Mucosa of rectum (tissue), 2 donors: Measurements from ENCODE around the gene CCDC9.
"Not testable (repeated sequence)": the region's sequence is repeated elsewhere in the genome, so short reads cannot be mapped to it uniquely, and the experiment has no call there.

Experiments used
- H3K27ac ChIP-seq, 2 donors: one replicate each; pipeline ENCODE4 v1.7.0; 2013; ENCODE audit warnings: inconsistent platforms in 2 of 2, low read depth in 2 of 2, low read length in 2 of 2
- H3K27me3 ChIP-seq, 2 donors: one replicate each; pipeline ENCODE4 v1.7.0; 2013; ENCODE audit warnings: low read length in 2 of 2; ENCODE audit not compliant: control insufficient read depth in 2 of 2, insufficient read depth in 2 of 2
- H3K36me3 ChIP-seq, 2 donors: one replicate each; pipeline ENCODE4 v1.7.0; 2013; ENCODE audit warnings: low read length in 2 of 2; ENCODE audit not compliant: control insufficient read depth in 2 of 2, insufficient read depth in 2 of 2
- H3K4me1 ChIP-seq, 2 donors: one replicate each; pipeline ENCODE4 v1.7.0; 2013; ENCODE audit warnings: low read length in 2 of 2, mild to moderate bottlenecking in 1 of 2; ENCODE audit not compliant: control insufficient read depth in 2 of 2, insufficient read depth in 2 of 2
- H3K4me3 ChIP-seq, 2 donors: one replicate each; pipeline ENCODE4 v1.7.0; 2013; ENCODE audit warnings: low read length in 2 of 2
- H3K9ac ChIP-seq, 2 donors: one replicate each; pipeline ENCODE4 v1.7.0; 2013; ENCODE audit warnings: low read length in 2 of 2, low read depth in 1 of 2, mild to moderate bottlenecking in 1 of 2
- H3K9me3 ChIP-seq, 2 donors: one replicate each; pipeline ENCODE4 v1.7.0; 2013; ENCODE audit warnings: low read length in 2 of 2; ENCODE audit not compliant: control insufficient read depth in 2 of 2
- donor health status: healthy.
- donor health status: Normal muscosa, but diverticular disease.

Gene CCDC9

DNA sequence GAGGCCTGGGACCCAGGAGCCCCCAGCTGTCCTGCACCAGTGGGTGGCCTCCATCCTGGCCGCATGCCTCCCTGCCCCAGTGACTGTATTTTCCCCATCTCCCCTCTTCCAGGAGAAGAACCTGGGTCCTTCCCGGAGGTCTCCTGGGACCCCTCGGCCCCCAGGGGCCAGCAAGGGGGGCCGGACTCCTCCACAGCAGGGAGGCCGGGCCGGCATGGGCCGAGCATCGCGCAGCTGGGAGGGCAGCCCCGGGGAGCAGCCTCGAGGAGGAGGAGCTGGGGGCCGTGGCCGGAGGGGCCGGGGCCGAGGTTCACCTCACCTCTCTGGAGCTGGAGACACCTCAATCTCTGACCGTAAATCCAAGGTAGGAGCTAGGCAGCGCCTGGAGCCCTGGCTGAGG lies 4.2 kb downstream of the CCDC9 start:
- Histone ChIP-seq H3K27me3 (no peaks in the 10 kb centered on the region), H3K4me3 (no peak overlapping the region), H3K27ac (no peak overlapping the region), H3K9me3 (no peaks in the 10 kb centered on the region), H3K9ac (no peak overlapping the region), H3K4me1 (peaks cover 17 to 19% of the 10 kb centered on the region in 2 donors), H3K36me3 (peaks cover 39 to 48% of the 10 kb centered on the region in 2 donors)

DNA sequence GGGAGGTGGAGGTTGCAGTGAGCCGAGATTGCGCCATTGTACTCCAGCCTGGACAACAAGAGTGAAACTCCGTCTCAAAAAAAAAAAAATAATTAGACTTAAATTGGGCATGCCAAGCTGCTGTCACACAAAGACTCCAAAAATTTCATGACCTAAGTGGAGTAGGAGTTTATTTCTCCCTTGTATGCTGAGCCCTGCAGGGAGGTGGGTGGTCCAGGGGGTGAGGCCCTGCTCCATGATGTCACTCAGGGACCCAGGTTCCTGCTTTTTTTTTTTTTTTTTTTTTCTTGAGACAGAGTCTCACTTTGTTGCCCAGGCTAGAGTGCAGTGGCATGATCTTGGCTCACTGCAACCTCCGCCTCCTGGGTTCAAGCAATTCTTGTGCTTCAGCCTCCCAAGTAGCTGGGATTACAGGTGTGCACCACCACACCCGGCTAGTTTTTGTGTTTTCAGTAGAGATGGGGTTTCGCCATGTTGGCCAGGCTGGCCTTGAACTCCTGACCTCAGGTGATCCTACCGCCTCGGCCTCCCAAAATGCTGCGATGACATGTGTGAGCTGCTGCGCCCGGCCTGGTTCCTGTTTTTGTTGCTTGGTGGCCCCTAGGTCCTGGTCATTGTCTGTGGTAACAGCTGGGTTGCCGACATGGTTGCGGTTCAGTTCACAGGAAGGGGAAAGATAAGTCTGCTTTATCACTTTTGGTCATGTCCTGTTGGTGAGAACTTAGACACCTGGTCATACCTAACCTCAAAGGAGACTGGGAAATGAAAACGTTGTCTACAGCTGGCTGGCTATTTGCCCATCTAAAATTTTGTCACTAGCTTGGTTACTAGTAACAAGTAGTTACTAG lies 5.8 kb downstream of the CCDC9 start:
- H3K4me3 ChIP-seq, H3K27ac ChIP-seq, H3K9me3 ChIP-seq, H3K9ac ChIP-seq, H3K27me3 ChIP-seq: not testable (repeated sequence)
- H3K36me3 ChIP-seq: peaks cover 47 to 57% of the 10 kb centered on the region in 2 donors
- H3K4me1 ChIP-seq: peaks cover 16 to 17% of the 10 kb centered on the region in 2 donors

DNA sequence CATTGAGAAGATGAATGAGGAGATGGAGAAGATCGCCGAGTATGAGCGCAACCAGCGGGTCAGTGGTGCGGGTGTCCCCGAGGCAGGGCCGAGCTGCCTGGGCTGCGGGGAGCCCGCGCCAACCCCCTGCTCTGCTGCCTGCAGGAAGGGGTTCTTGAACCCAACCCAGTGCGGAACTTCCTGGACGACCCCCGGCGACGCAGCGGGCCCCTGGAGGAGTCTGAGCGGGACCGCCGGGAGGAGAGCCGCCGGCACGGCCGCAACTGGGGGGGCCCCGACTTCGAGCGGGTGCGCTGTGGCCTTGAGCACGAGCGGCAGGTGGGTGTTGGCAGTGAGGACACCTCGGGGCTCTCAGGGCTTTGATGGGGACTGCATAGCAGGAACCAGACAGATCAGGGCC lies 8.3 kb downstream of the CCDC9 start:
- Histone ChIP-seq H3K27ac (no peak overlapping the region), H3K4me3 (no peak overlapping the region), H3K4me1 (no peaks in the 10 kb centered on the region), H3K9me3 (no peaks in the 10 kb centered on the region), H3K36me3 (peaks cover 38 to 58% of the 10 kb centered on the region in 2 donors), H3K27me3 (no peaks in the 10 kb centered on the region), H3K9ac (no peak overlapping the region)

DNA sequence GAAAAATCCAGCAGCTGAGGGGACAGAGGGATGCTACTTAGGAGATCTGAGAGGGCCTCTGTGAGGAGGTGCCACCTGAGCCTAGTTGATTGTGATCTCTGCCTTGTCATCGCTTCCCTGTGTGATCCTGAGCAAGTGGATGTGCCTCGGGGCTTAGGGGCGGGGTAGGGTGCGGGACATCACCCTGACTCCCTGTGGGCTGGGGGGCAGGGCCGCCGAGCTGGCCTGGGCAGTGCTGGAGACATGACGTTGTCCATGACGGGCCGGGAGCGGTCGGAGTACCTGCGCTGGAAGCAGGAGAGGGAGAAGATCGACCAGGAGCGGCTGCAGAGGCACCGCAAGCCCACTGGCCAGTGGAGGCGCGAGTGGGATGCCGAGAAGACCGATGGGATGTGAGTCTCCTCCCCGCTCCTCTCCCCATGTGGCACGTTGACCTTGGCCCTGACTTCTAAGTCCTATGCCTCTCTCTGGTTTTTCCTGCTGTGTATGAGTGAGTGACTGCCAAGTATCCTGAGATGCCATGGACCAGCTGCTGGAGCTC lies 10.1 kb downstream of the CCDC9 start:
- Histone ChIP-seq H3K4me3 (no peak overlapping the region), H3K36me3 (peaks cover 34 to 53% of the 10 kb centered on the region in 2 donors), H3K9ac (no peak overlapping the region), H3K4me1 (no peaks in the 10 kb centered on the region), H3K27ac (no peak overlapping the region), H3K9me3 (no peaks in the 10 kb centered on the region), H3K27me3 (no peaks in the 10 kb centered on the region)

DNA sequence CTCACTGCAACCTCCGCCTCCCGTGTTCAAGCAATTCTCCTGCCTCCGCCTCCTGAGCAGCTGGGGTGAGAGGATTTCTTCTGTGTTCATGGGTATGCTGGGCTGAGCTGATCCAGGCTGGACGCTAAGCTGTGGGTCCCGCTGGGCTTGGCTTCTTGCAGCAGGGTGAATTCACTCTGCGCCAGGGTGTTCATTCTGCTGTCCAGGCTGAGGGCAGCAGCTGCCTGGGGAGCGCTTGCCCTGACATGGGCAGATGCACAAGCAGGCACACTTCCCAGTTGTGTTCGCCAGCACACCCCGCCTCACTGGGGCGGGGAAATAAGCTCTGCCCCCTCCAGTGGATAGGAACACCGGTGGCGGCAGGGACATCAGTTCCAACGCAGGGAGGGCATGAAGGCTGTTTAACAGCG lies 11.0 kb downstream of the CCDC9 start:
- H3K4me3 ChIP-seq: no peak overlapping the region
- H3K36me3 ChIP-seq: peaks cover 32 to 56% of the 10 kb centered on the region in 2 donors
- H3K9ac ChIP-seq: no peak overlapping the region
- no peak overlapping the region for H3K27ac ChIP-seq
- H3K27me3 ChIP-seq: no peaks in the 10 kb centered on the region
- H3K9me3 ChIP-seq: no peaks in the 10 kb centered on the region
- H3K4me1 ChIP-seq: no peaks in the 10 kb centered on the region

DNA sequence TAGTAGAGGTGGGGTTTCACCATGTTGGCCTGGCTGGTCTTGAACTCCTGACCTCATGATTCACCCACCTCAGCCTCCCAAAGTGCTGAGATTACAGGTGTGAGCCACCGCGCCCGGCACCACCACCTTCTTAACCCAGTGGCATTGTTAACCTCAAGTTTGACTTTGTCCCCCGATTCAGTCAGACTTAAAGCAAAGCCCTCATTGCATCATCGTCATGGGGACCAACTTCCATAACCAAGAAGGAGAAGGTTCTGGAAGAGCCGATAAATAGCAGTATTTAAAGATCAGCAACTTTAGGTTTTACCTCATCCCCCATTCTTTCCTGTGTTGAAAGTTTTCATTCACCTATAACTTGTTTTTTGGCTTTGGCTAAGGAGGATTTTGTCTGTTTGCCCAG lies 11.7 kb downstream of the CCDC9 start:
- Histone ChIP-seq H3K9ac (no peak overlapping the region), H3K27me3 (no peaks in the 10 kb centered on the region), H3K9me3 (no peaks in the 10 kb centered on the region), H3K36me3 (peaks cover 29 to 52% of the 10 kb centered on the region in 2 donors), H3K27ac (no peak overlapping the region), H3K4me3 (no peak overlapping the region), H3K4me1 (peaks cover 0 to 4% of the 10 kb centered on the region in 2 donors)

DNA sequence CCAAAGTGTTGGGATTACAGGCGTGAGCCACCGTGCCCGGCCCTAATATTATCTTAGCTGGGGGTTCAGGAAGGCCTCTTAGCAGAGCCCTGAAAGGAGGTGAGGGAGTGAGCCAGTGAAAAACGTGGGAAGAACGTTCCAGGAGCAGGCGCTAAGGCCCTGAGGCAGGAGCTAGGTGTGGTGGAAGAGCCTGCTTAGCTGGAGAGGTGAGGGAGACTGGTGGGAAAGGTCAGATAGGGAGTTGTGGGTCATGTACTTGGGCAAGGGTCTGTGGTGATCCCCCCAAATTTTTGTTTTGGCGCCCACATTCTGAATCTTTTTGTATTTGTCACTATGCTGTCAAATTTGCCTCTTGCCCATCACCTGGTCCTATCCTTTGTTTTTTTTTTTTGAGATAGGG lies 13.3 kb downstream of the CCDC9 start:
- Histone ChIP-seq H3K27me3 (no peaks in the 10 kb centered on the region), H3K4me3 (no peak overlapping the region), H3K36me3 (peaks cover 26 to 44% of the 10 kb centered on the region in 2 donors)

DNA sequence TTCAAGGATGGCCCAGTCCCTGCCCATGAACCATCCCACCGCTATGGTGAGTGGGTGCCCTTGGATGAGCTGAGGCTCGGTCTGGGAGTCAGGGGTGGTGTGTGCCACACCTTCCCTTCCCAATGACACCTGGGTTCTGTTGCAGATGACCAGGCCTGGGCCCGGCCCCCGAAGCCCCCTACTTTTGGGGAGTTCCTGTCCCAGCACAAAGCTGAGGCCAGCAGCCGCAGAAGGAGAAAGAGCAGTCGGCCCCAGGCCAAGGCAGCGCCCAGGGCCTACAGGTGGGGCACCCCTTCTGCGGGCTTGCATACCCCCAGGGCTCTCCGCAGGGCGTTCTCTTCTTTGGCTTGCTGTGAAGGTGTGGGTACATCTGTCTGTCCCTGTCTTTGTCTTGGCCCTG lies 14.1 kb downstream of the CCDC9 start:
- Histone ChIP-seq H3K9me3 (no peaks in the 10 kb centered on the region), H3K9ac (peak overlapping the region in 1 of 2 donors; percentile 7), H3K4me3 (no peak overlapping the region), H3K27ac (no peak overlapping the region), H3K27me3 (no peaks in the 10 kb centered on the region), H3K4me1 (peaks cover 4 to 13% of the 10 kb centered on the region in 2 donors), H3K36me3 (peaks cover 23 to 36% of the 10 kb centered on the region in 2 donors)

More for the DNA sequence above, 13.3 kb downstream of the CCDC9 start:
- Histone ChIP-seq H3K4me1 (peaks cover 0 to 7% of the 10 kb centered on the region in 2 donors), H3K27ac (no peak overlapping the region), H3K9me3 (no peaks in the 10 kb centered on the region), H3K9ac (no peak overlapping the region)

DNA sequence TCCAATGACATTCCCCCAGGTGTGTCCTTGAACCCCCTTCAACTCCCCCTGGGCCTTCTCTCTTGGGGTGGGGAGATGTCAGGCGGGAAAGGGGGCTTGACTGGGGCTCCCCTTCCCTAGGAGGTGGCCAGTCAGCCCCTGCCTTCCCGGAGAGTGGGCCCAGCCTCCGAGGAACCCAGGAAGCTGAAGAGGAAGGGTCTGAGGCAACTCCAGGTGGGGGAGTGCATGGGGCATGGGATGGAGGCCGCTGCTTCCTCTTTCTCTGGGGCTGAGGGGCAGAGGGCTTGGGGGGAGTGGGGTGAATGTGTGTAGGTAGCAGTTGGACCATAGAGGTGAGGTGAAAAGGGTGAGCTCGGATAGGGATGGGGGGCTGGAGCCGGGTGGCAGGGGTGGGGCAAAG lies 15.6 kb downstream of the CCDC9 start:
- Histone ChIP-seq H3K36me3 (peaks cover 15 to 26% of the 10 kb centered on the region in 2 donors), H3K4me1 (peaks cover 13 to 15% of the 10 kb centered on the region in 2 donors), H3K9me3 (no peaks in the 10 kb centered on the region), H3K4me3 (no peak overlapping the region), H3K27me3 (no peaks in the 10 kb centered on the region), H3K9ac (no peak overlapping the region), H3K27ac (no peak overlapping the region)

DNA sequence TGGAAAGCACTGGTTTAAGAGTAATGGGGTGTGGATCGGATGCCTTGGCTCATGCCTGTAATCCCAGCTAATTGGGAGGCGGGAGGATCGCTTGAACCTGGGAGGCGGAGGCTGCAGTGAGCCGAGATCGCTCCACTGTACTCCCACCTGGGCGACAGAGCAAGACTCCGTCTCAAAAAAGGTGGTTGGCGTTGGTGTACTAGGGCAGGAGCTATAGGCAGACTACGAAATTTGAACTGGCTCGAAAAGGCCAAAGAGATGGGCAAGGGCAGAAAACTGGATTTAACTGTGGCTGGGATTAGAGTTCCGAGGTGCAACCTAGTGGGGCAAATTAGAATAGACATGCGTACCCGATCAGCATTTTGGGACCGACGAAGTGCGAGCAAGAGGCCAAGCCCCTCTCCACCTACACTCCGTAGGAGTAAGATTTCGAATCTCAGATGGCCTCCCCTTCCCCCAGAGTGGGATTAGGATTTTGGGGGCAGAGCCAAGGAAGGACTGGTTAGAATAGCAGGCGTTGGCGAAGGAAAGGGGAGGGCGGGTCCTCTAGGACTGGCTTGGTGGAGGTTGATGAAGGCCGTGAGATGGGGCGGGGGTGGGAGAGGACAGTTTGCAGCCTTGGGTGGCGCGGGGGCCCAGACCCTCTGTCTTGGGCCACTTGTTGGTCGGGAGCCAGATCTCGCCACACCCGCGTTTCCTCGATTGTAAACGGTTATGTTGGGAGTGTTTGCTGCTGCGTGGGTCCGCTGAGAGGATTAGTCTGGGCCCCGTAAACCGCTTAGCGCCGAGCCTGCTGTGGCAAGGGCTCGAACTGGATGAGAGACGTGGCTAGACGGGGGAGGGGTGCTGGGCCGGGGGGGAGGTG lies 16.4 kb downstream of the CCDC9 start:
- Histone ChIP-seq H3K4me1 (peaks cover 13 to 15% of the 10 kb centered on the region in 2 donors), H3K4me3 (peak overlapping the region; percentile 88 to 90), H3K27ac (peak overlapping the region; percentile 99 to 100), H3K9ac (peak overlapping the region; percentile 90 to 94), H3K27me3 (no peaks in the 10 kb centered on the region), H3K36me3 (peaks cover 11 to 21% of the 10 kb centered on the region in 2 donors), H3K9me3 (no peaks in the 10 kb centered on the region)
